Neural cell (in vitro differentiated cells): ENCODE data around the gene USP3.

Experiments used
- EP300 ChIP-seq: fragments of 450-650 bp; conservative IDR thresholded peaks from 2 replicates; pipeline ENCODE4 v1.6.1; 2014; ENCODE audit warnings: antibody characterized with exemption, mild to moderate bottlenecking, moderate library complexity; ENCODE audit not compliant: poor library complexity, severe bottlenecking
- EZH2 ChIP-seq: fragments of 200-600, 300-800 bp; shearing (Covaris generic), sonication (generic); IDR thresholded peaks from 2 replicates; pipeline ENCODE4 v1.6.1; 2014; ENCODE audit warnings: antibody characterized with exemption, low read length, borderline replicate concordance, mild to moderate bottlenecking; ENCODE audit not compliant: insufficient read depth, poor library complexity, severe bottlenecking
- POLR2AphosphoS5 ChIP-seq: IDR thresholded peaks from 2 replicates; pipeline ENCODE4 v1.6.1; 2012
- RAD21 ChIP-seq: fragments of 450-650 bp; conservative IDR thresholded peaks from 2 replicates; pipeline ENCODE4 v1.6.1; 2014; ENCODE audit warnings: antibody characterized with exemption, mild to moderate bottlenecking, moderate library complexity
- SMC3 ChIP-seq: fragments of 450-650 bp; conservative IDR thresholded peaks from 2 replicates; pipeline ENCODE4 v1.6.1; 2014; ENCODE audit warnings: antibody characterized with exemption, mild to moderate bottlenecking, moderate library complexity; ENCODE audit not compliant: poor library complexity
- TAF1 ChIP-seq: IDR thresholded peaks from 2 replicates; pipeline ENCODE4 v1.6.1; 2012; ENCODE audit warnings: low read depth
- TF ChIP-seq, protein P1 (sequence below): fragments of 450-650 bp; IDR thresholded peaks from 2 replicates; pipeline ENCODE4 v1.5.1; 2014; ENCODE audit warnings: antibody characterized with exemption, mild to moderate bottlenecking, moderate library complexity; ENCODE audit not compliant: poor library complexity, severe bottlenecking
- TF ChIP-seq, protein P2 (sequence below): IDR thresholded peaks from 2 replicates; pipeline ENCODE4 v1.6.1; 2012; ENCODE audit warnings: borderline replicate concordance

- TF ChIP-seq, protein P1, sequence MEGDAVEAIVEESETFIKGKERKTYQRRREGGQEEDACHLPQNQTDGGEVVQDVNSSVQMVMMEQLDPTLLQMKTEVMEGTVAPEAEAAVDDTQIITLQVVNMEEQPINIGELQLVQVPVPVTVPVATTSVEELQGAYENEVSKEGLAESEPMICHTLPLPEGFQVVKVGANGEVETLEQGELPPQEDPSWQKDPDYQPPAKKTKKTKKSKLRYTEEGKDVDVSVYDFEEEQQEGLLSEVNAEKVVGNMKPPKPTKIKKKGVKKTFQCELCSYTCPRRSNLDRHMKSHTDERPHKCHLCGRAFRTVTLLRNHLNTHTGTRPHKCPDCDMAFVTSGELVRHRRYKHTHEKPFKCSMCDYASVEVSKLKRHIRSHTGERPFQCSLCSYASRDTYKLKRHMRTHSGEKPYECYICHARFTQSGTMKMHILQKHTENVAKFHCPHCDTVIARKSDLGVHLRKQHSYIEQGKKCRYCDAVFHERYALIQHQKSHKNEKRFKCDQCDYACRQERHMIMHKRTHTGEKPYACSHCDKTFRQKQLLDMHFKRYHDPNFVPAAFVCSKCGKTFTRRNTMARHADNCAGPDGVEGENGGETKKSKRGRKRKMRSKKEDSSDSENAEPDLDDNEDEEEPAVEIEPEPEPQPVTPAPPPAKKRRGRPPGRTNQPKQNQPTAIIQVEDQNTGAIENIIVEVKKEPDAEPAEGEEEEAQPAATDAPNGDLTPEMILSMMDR = no peak
- no peak for TF ChIP-seq POLR2AphosphoS5
- TF ChIP-seq EZH2 = no peak
- no peak for TF ChIP-seq EP300
- TF ChIP-seq SMC3 = no peak
- no peak for TF ChIP-seq RAD21
- TF ChIP-seq, protein P2, sequence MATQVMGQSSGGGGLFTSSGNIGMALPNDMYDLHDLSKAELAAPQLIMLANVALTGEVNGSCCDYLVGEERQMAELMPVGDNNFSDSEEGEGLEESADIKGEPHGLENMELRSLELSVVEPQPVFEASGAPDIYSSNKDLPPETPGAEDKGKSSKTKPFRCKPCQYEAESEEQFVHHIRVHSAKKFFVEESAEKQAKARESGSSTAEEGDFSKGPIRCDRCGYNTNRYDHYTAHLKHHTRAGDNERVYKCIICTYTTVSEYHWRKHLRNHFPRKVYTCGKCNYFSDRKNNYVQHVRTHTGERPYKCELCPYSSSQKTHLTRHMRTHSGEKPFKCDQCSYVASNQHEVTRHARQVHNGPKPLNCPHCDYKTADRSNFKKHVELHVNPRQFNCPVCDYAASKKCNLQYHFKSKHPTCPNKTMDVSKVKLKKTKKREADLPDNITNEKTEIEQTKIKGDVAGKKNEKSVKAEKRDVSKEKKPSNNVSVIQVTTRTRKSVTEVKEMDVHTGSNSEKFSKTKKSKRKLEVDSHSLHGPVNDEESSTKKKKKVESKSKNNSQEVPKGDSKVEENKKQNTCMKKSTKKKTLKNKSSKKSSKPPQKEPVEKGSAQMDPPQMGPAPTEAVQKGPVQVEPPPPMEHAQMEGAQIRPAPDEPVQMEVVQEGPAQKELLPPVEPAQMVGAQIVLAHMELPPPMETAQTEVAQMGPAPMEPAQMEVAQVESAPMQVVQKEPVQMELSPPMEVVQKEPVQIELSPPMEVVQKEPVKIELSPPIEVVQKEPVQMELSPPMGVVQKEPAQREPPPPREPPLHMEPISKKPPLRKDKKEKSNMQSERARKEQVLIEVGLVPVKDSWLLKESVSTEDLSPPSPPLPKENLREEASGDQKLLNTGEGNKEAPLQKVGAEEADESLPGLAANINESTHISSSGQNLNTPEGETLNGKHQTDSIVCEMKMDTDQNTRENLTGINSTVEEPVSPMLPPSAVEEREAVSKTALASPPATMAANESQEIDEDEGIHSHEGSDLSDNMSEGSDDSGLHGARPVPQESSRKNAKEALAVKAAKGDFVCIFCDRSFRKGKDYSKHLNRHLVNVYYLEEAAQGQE = no peak
- TF ChIP-seq TAF1 = no peak
Measured at GRCh38 chr15:63573533-63573932, 69.1 kb downstream of the USP3 start.
